Measurements from ENCODE around the gene UBA7.
"Not testable (repeated sequence)": the region's sequence is repeated elsewhere in the genome, so short reads cannot be mapped to it uniquely, and the experiment has no call there.

- TF ChIP-seq, protein P1, sequence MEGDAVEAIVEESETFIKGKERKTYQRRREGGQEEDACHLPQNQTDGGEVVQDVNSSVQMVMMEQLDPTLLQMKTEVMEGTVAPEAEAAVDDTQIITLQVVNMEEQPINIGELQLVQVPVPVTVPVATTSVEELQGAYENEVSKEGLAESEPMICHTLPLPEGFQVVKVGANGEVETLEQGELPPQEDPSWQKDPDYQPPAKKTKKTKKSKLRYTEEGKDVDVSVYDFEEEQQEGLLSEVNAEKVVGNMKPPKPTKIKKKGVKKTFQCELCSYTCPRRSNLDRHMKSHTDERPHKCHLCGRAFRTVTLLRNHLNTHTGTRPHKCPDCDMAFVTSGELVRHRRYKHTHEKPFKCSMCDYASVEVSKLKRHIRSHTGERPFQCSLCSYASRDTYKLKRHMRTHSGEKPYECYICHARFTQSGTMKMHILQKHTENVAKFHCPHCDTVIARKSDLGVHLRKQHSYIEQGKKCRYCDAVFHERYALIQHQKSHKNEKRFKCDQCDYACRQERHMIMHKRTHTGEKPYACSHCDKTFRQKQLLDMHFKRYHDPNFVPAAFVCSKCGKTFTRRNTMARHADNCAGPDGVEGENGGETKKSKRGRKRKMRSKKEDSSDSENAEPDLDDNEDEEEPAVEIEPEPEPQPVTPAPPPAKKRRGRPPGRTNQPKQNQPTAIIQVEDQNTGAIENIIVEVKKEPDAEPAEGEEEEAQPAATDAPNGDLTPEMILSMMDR (IDR thresholded peaks at IDR 0.05) = not testable (repeated sequence)
- TF ChIP-seq POLR2A (IDR thresholded peaks at IDR 0.05) = not testable (repeated sequence)
Measured at GRCh38 chr3:49780975-49781365, 32.8 kb downstream of the UBA7 start.
